ENCODE measurements around the gene ZNF397.

DNA sequence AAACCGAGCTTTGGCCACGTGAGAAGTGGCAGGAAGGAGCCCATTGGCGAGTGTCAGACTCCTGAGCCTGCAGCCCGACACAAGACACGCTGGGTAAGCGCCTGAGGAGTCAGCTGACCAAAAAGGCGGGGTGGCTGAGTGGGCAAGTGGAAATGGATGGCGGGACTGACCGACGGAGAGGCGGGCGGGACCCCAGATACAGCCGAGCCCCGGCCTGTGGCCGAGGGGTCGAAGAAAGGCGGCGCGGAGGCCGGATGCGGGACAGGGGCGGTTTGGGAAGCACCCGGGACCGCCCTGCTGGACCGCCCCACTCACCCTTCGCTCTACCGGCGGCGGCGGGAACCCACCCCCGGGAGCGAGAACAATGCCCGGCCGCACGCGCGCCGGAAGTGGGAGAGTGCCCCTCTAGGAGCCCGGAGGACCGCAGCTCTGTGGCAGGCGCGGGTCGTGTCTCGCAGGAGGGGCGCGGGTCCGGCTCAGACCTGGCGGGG lies 26.4 kb downstream of the ZNF397 start:
- TF ChIP-seq, protein P1, sequence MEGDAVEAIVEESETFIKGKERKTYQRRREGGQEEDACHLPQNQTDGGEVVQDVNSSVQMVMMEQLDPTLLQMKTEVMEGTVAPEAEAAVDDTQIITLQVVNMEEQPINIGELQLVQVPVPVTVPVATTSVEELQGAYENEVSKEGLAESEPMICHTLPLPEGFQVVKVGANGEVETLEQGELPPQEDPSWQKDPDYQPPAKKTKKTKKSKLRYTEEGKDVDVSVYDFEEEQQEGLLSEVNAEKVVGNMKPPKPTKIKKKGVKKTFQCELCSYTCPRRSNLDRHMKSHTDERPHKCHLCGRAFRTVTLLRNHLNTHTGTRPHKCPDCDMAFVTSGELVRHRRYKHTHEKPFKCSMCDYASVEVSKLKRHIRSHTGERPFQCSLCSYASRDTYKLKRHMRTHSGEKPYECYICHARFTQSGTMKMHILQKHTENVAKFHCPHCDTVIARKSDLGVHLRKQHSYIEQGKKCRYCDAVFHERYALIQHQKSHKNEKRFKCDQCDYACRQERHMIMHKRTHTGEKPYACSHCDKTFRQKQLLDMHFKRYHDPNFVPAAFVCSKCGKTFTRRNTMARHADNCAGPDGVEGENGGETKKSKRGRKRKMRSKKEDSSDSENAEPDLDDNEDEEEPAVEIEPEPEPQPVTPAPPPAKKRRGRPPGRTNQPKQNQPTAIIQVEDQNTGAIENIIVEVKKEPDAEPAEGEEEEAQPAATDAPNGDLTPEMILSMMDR (IDR thresholded peaks at IDR 0.05), result peak in 1 of 7 experiments; percentile 27
- peak; percentile 45 to 81 (median 74) for TF ChIP-seq POLR2A (IDR thresholded peaks at IDR 0.05)
